Activated naive CD4-positive, alpha-beta T cell treated with anti-CD3 and anti-CD28 coated beads, Interleukin-2, amount 50 U/mL, for 72 hours (primary cell): ENCODE measurements around the gene METTL25B. TPM values are rescaled to one million over a fixed set of nuclear protein-coding genes. Genes with fewer than 3 reads are reported as not detected.

Experiments
- ATAC-seq, 2 donors: fragments of 150-1000 bp; cut with Tn5 transposase; 2 replicates each; pipeline ENCODE4 v1.10.0; 2021; ENCODE audit warnings: mild to moderate bottlenecking in 2 of 2, moderate library complexity in 2 of 2
- DNase-seq, 2 donors: peaks; one replicate each; pipeline ENCODE4 v3.0.0; 2021 to 2022; ENCODE audit warnings: low spot score in 2 of 2
- H3K27ac Mint-ChIP-seq, 2 donors: one replicate each; pipeline ENCODE4 v1.8.0; 2022; ENCODE audit warnings: mild to moderate bottlenecking in 2 of 2, mixed read lengths in 2 of 2
- H3K36me3 Mint-ChIP-seq, 2 donors: one replicate each; pipeline ENCODE4 v1.8.0; 2022; ENCODE audit warnings: mixed read lengths in 2 of 2
- H3K9me3 Mint-ChIP-seq, 2 donors: one replicate each; pipeline ENCODE4 v1.8.0; 2022; ENCODE audit warnings: mixed read lengths in 2 of 2
- total RNA-seq, 2 donors: library from RNA; stranded (reverse); gene quantifications; one replicate each; pipeline ENCODE4 v1.2.3, GENCODE V29; 2022

METTL25B gene
- 10 to 100 TPM; 39.4 to 64.9 TPM for total RNA-seq

DNA sequence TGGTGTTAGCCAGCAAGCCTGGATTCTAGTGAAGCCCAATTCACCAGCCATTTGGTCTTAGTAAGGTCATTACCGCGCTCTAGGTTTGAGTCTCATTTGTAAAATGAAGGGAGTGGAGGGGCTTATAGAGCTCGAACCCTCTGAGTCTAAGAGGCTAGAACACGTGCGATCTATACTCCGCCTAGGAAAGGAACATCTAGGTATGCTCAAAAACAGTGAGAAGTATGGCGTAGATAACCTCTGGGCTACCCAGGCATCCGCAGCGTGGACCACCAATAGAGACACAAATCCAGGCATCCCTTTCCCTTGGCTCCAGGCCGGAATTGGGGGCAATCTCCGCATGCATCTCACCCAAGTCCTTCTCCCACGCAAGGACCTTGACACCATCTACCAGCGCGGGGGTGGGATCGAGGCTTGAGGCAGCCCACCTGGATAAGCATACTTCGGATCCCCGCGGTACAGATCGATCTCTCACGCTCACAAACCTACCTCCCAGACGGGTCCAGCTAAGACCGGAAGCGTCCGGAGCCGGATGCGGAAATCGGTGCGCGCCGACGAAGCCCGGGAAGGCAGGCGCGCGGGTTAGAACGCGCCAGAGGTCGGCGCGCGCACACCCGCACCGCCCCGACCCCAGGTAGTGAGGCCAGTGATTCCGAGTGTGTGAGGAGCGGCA, at the start of gene METTL25B:
Gene METTL25B, plus strand, starts transcription at position 544 of the 673 bp plus-strand sequence. CDS start 636 bp downstream, outside the sequence.
- peak; percentile 80 to 88 for DNase-seq
- H3K36me3 Mint-ChIP-seq, result peaks cover 28 to 31% of the 10 kb centered on the region in 2 donors
- no peaks in the 10 kb centered on the region for H3K9me3 Mint-ChIP-seq

DNA sequence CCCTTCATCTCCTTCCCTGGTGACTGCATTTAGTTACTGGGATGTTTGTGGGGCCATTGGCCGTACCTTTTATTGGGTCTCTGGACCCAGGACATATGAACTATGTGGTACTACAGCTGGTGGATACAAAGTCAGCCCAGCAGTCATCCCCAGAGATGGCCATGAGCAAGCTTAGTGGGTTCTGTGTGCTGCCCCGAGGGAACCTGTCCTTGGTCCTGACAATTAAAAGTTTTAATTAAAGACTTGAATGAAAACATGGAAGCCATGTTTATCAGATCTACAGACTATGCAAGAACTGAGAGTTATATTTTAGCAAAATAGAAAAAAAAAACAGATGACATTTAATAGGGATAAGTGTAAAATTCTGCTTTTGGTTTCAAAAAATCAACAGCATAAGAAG, 48.2 kb upstream of the METTL25B start:
- ATAC-seq (no peak), DNase-seq (no peak)
- H3K9me3 Mint-ChIP-seq, result no peaks in the 10 kb centered on the region
- no peaks in the 10 kb centered on the region for H3K36me3 Mint-ChIP-seq
- H3K27ac Mint-ChIP-seq, result no peak overlapping the region

More for the DNA sequence above, at the start of gene METTL25B:
- H3K27ac Mint-ChIP-seq, result peak within 1 kb of the TSS in 1 of 2 donors; percentile 100
- ATAC-seq, result peak; percentile 75 to 80

DNA sequence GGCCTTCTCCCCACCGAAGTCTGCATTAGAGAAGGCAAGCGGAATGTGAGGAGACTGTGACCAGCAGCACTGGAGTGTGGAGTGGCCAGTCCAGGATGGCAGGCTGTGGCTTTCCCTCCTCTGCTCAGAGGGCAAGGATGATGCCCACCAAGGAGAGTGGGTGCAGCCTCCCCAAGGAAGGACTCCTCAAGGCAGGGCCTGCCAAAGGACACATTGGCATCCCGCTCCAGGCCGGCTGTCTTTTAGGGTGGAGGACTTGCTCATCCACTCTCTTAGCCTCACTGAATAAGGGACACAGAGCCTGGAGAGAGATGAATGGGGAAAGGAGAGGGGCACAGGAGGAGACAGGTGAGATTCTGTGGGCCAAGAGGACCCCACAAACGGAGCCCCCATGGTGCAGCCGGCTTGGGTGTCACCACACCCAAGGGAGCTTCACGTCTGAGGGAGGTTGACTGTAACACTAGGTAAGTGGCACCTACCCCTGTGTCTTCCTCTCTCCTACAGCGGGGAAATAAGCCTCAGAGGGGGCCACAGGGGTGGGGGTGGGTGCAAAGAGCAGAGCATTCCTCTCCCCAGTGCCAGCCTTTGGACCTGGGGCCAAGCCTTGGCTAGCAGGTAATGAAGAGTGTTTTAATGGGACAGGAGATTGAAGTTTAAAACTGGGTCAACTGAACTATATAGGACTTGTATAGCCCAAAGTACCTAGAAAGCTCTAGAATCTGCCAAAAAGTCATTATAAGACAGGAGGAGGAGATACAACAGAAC, 46.9 kb upstream of the METTL25B start:
- no peaks in the 10 kb centered on the region for H3K36me3 Mint-ChIP-seq
- ATAC-seq (no peak), DNase-seq (no peak)
- no peaks in the 10 kb centered on the region for H3K9me3 Mint-ChIP-seq
- peak overlapping the region in 1 of 2 donors; percentile 14 for H3K27ac Mint-ChIP-seq

DNA sequence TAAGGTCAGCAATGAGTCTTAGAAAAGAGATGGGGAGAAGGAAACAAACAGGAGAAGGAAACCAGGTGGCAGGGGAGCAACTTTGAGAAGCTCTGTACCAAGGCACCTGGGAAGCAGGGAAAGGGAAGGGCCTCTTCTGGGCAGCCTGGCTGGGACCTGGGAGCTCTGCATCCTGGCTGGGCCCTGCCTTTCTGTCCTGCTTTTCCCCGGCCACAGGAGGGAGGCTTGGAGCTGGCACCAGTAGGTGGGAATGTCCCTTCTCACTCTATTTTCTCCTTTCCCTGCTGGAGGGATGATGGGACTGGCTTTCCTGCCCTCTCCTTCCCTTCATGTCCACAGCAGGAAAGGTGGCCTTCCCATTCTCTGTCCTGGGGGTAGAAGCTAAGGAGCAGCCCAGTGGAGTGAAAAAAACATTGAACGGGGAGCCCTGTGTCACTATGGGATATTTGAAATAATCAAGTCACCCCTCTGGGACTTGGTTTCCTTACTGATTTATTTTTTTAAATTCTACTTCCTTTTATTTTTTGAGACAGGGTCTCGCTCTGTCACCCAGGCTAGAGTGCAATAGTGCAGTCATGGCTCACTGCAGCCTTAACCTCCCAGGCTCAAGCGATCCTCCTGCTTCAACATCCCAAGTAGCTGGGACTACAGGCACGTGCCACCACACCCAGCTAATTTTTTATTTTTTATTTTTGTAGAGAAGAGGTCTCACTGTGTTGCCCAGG, 45.9 kb upstream of the METTL25B start:
- no peak overlapping the region for H3K27ac Mint-ChIP-seq
- no peaks in the 10 kb centered on the region for H3K36me3 Mint-ChIP-seq
- H3K9me3 Mint-ChIP-seq, result no peaks in the 10 kb centered on the region
- DNase-seq, result no peak
- no peak for ATAC-seq

DNA sequence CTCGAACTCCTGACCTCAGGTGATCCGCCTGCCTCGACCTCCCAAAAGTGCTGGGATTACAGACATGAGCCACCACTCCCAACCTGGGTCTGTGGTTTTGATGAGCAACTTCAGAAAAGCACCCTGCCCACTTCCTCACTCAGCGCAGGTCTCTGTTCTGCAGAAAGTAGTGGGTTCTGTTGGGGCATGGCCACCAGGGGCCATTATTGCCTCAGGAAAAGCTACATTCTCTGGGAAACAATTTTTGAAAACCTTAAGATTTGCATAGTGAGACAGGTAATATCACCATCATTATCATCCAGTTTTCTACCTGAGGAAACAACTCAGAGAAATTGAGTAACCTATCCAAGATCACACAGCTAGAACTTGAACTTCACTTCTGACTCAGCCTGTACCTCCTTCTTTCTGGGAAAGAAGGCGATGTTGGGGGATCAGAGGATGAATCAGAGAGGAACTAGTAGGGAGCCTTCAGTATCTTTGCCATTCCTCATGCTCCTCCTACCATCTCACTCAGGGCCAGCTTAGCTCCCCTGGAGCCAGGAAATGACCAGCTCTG, 44.0 kb upstream of the METTL25B start:
- ATAC-seq, result peak; percentile 83 to 92
- peak overlapping the region in 1 of 2 donors; percentile 82 for H3K27ac Mint-ChIP-seq
- DNase-seq, result no peak

DNA sequence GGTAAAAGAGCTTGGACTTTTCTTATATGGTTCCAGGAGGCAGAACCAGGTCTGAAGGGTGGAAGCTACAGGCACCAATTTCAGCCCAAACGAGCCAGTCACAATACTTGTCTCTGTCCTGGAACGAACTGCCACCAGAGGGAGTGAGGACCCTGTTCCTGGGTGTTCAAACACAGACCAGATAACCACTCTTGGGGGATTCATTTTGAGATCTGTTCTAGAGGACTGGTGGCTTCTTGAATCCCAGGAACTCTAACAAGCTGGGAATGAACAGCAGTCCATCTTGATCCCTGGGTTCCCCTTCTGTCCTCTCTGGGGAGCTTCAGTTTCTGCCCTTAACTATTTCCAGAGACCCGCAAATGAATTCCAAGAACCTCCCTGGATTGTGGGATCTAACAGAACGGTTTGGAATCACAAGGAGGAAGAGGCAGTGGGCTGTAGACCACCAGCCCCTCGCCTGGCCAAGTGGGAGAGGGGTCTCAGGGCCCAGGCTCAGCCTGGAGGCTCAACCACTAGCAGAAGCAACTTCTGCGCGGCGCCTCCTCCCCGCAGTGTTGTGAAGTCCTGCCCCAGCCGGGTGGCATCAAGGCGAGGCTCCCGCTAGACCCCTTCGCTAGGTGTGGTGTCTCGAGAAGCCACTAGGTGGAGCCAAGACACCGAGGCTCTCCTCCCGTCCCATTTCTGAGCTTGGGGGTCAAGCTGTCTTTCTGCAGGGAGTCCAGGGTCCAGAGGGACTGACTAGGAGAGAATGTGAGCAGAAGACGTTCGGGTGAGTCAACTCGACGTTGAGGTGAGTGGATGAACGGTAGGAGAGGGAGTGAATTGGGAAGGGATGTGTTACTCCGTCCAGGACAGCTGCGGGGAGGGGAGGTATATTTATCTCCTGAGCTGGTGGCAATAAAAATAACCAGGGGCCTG, 39.0 kb upstream of the METTL25B start:
- DNase-seq, result peak; percentile 70 to 77
- no peaks in the 10 kb centered on the region for H3K9me3 Mint-ChIP-seq
- peak; percentile 80 to 95 for ATAC-seq

More for the DNA sequence above, 44.0 kb upstream of the METTL25B start:
- H3K36me3 Mint-ChIP-seq, result no peaks in the 10 kb centered on the region
- H3K9me3 Mint-ChIP-seq, result no peaks in the 10 kb centered on the region

DNA sequence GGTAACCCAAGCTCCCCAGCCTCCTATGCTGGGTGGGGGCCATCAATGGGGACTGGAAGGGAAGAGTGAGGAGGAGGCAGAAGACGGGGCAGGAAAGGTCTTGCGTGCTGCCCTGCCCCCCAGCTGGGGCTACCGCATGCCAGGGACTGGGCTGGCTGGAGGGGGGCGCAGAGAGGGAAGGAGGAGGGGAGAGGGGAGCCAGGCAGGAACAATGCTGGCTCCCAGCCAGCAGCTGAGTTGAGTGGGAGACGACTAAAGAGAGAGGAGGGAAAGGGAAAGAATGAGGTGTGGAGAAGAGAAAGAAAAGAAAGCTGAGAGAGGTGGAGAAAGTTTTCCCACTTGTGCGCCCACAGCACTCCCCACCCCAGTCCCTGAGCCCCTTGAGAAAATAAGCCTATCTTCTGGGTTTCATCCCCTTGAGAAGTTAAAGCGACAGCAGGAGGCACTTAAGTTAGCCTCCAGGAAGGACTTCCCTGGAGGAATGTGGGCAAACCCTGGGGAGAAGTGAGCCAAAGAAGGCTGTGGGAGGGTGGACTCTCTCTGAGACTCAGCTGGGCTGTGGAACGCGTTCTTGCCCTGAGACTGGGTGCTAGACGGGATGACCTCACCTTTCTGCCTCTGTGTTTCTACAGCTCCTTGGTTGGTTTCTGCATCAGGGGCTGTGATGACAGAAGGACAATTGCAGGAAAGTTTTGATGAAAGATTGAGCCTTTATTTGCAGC, 38.2 kb upstream of the METTL25B start:
- DNase-seq (no peak), ATAC-seq (peak in 1 of 2 donors; percentile 2)
- H3K36me3 Mint-ChIP-seq, result no peaks in the 10 kb centered on the region
- no peaks in the 10 kb centered on the region for H3K9me3 Mint-ChIP-seq
- no peak overlapping the region for H3K27ac Mint-ChIP-seq

More for the DNA sequence above, 39.0 kb upstream of the METTL25B start:
- H3K36me3 Mint-ChIP-seq, result no peaks in the 10 kb centered on the region
- no peak overlapping the region for H3K27ac Mint-ChIP-seq

DNA sequence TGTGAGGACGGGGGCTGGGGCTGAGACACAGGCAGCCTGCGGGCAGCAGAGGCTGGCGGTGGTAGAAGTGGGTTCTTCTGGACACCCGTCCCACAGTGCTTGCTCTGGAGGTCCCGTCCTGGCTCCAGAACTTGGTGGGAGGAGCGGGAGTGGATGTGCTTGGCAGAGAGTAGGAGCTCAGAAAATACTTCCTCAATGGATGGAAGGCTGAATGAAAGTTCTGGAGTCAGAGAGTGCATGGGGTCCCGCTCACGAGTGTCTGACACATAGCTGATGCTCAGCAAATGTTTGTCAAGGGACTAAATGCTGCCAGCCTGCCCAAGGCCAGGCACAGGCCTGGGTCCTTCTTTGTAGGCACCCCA, 37.6 kb upstream of the METTL25B start:
- ATAC-seq, result no peak
- no peak overlapping the region for H3K27ac Mint-ChIP-seq
- no peaks in the 10 kb centered on the region for H3K9me3 Mint-ChIP-seq
- DNase-seq, result no peak
- no peaks in the 10 kb centered on the region for H3K36me3 Mint-ChIP-seq

DNA sequence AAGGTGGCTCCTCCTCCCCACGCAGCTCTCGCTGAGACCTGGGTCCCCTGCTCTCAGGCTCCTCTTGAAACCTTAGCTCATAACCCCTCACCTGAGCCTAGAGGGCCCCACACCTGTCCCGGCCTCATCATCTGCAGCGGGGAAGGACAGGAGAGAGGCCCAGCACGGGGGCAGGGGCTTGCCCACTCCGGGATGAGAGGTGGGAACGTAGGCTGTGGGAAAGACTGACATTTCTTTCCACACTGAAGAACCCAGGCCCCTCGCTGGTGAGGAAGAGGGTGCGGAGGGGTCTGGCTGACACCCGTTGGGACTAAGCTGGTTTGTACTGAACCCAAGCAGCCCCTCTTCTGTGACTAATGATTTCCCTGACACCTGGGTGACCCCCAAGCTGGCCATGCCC, 37.1 kb upstream of the METTL25B start:
- no peak for DNase-seq

DNA sequence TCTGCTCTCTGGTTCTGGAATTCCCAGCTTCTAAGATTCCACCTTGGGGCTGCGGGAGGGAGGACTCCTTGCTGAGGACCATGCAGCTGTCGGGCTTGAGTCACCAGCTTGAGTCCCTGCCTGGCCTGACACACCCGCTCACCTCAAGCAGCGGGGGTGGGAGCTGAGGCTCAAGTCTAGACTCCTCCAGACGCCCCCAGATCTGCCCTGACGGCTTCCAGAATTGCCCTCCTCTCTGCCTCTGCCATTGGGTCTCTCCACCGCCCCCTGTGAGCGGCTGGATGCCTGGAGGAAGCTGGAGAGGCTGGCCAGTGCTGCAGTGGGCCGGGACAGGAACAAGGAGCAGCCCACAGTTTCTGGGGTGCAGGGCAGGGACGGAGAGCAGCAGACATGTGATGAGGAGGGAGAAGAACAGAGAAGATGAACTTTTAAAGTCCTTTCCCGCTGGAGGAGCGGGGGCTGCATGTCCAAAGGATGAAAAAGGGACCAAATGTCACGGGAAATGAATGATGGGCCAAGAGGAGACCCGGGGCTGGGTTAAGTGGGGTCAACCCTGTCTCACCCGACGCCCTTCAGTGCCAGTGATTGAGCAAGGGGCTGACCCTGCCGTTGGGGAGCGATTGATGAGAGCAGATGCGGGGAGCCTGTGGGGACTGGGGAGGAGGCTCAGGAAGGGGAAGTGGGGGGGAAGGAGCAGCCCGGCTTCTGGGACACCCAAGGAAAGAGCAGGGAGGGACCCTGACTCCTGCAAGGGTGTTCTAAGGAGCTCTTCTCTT, 36.4 kb upstream of the METTL25B start:
- Mint-ChIP-seq H3K36me3 (no peaks in the 10 kb centered on the region), H3K9me3 (no peaks in the 10 kb centered on the region), H3K27ac (no peak overlapping the region)
- DNase-seq (no peak), ATAC-seq (no peak)

More for the DNA sequence above, 37.1 kb upstream of the METTL25B start:
- no peak overlapping the region for H3K27ac Mint-ChIP-seq
- H3K9me3 Mint-ChIP-seq, result no peaks in the 10 kb centered on the region
- no peaks in the 10 kb centered on the region for H3K36me3 Mint-ChIP-seq
- ATAC-seq, result no peak

DNA sequence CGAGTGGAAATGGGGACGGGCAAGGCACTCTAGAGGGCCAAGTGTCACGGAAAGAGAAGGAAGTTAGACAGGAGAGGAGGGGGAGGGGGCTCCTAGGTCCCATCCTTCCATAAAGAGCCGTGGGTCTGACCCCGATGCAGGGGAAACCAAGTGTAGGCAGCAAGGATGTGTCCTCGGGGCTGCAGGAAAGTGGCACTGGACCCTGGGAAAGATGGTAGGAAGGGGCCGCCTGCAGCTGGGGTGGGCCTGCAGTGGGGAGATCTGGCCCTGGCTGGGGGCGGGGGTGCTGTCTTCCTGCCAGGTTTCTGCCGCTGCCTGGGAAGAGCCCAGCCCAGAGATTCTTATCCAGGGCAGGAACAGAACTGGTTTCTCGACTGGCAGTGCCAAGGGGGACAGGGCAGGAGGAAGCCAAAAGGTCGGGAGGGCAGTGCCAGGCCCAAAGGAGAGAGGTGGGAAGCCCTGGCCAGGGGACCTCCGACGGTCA, 35.8 kb upstream of the METTL25B start:
- H3K27ac Mint-ChIP-seq, result no peak overlapping the region
- no peak for ATAC-seq
- no peak for DNase-seq
- no peaks in the 10 kb centered on the region for H3K36me3 Mint-ChIP-seq
- no peaks in the 10 kb centered on the region for H3K9me3 Mint-ChIP-seq

DNA sequence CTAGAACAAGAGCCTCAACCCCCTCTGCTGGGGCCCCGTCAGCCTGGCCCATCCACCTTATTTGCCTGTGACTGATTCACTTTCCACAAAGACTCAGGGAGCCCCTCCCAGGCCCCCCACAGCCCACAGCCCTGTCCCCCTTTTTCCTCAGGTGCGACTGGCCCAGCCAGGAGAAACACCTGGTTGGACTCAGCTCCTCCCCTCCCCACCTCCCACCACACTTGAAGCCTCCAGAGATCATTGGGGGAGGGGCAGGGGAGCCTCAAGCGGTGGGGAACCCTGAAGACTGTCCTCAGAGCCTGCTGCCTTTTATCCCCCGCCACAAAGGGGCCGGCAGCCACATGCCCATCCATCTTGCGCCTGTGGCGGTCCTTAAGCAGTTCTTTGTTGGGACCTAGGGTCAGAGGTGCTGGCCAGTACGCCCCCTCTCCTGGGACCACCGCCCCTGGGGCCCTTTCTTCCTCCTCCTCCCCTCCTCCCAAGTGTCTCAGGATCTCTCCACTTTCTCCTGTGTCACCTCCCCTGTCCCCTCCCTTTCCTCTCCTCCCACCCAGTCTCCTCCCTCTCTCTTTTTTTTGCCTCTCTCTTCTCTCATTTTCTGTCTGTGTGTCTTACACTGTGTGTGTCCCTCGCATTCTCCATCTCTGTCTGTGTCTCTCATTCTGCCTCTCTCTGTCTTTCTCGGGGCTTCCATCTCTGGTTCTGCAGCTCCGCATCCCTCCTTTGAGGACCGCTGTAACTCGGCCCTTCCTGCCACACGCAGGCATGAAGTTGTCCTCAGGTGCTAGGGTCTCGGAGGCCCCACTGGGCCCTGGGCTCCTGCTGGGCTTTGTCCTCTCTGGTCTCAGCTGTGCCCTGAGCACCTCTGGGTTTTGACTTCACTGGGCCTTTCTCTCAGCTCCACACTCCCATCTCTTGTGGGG, 35.1 kb upstream of the METTL25B start:
- DNase-seq (no peak), ATAC-seq (no peak)
- no peaks in the 10 kb centered on the region for H3K9me3 Mint-ChIP-seq
- H3K36me3 Mint-ChIP-seq, result no peaks in the 10 kb centered on the region
- no peak overlapping the region for H3K27ac Mint-ChIP-seq

DNA sequence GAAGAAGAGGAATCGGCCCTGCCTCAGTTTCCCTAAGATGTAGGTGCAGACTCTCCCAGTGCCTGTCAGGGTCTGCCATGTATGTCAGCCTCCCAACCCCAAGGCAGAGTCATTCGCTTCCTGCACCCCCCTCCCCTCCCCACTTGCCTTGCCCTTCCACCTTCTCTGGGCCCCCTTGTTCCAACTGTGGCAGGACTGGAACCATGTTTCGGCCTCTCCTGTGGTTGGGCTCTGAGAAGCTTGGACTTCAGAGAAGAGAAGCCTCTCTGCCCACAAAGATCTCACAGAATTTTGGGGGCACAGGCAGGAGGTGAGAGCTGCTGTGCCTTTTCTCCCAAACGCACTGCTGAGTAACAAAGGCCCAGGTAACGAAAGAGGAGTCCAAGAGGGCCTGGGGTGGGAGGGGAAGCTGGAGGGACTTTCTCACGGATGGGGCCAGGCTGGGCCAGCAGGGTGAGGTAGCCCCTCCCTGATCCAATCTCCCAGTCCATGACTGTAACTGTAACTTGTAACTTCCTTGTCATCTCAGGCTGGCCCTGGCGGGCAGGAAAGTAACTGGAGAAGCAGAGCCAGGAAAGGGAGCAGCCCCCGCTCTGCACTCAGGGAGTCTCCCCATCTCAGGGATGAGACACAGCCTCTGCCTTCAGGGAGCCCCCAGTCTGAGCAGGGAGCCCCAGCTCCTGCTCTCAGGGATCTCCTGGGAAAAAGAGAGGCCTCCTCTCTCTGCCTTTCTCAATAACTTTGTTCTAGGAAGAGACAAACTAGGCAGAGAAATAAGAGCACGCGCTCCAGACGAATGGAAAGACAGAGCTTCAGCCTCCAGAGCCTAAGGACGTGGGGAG, 34.2 kb upstream of the METTL25B start:
- H3K27ac Mint-ChIP-seq, result no peak overlapping the region
- DNase-seq (no peak), ATAC-seq (no peak)
- H3K36me3 Mint-ChIP-seq, result no peaks in the 10 kb centered on the region
- no peaks in the 10 kb centered on the region for H3K9me3 Mint-ChIP-seq
